SK-N-MC (cell line): ENCODE measurements around the gene SOX6.

ENCODE experiments used
- EZH2 ChIP-seq: fragments of 200-600 bp; sonication (generic); IDR thresholded peaks from one replicate; pipeline ENCODE4 v1.6.1; 2017; ENCODE audit warnings: antibody characterized with exemption
- FOXP2 ChIP-seq: optimal IDR thresholded peaks from 2 replicates; pipeline ENCODE3; 2011; ENCODE audit warnings: mild to moderate bottlenecking, moderate library complexity; ENCODE audit not compliant: insufficient read depth; ENCODE audit errors: extremely low read length, control extremely low read depth
- POLR2AphosphoS5 ChIP-seq: IDR thresholded peaks from 2 replicates; pipeline ENCODE4 v1.6.1; 2012; ENCODE audit warnings: mild to moderate bottlenecking, low read depth, low read length, borderline replicate concordance

DNA sequence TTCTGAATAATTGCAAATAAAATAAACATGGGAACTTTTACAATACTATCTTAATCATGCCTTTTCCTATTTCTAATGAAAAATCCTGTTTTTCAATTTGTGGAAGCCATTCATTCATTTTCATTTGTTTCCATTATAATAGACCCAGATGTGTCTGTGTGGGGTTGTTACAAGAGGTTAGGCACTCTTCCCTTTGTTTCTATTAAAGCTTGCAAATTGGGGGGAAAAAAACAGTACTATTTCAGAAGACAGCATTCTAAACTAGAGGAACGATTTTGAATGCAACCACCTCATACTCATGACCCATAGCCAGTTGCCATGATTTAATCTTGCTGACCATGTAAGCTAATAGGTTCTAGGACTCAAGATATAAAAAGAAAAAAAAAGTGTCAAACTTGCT, 175.5 kb downstream of the SOX6 start:
- TF ChIP-seq POLR2AphosphoS5 (no peak), EZH2 (no peak), FOXP2 (no peak)
